22Rv1 (cell line): ENCODE data around the gene MAPK1.

Experiments used
- CTCF ChIP-seq: fragments of 450-650 bp; IDR thresholded peaks from 2 replicates; pipeline ENCODE4 v1.5.1; 2017; ENCODE audit warnings: mild to moderate bottlenecking
- ZFX ChIP-seq: fragments of 450-650 bp; IDR thresholded peaks from 2 replicates; pipeline ENCODE4 v1.6.1; 2017; ENCODE audit warnings: antibody characterized with exemption, borderline replicate concordance

- TF ChIP-seq CTCF = no peak
- TF ChIP-seq ZFX = no peak
These were observed 27.7 kb downstream of the MAPK1 start for GRCh38 chr22:21839765-21840140.
